ENCODE results near the gene NDFIP1.

Gene NDFIP1

GRCh38 chr5:142167458-142167857 lies 58.9 kb downstream of the NDFIP1 start:
- DNase-seq (ENCODE audit: low read depth): no peak
- TF ChIP-seq CTCF (conservative IDR thresholded peaks at IDR 0.05; ENCODE audit: low read length): no peak
- H3K4me3 ChIP-seq (ENCODE audit: low read length): no peak overlapping the region

- no peak for DNase-seq (ENCODE audit: low read depth)
These were observed 59.8 kb downstream of the NDFIP1 start for GRCh38 chr5:142168365-142168764.

GRCh38 chr5:142170254-142170953 lies 61.8 kb downstream of the NDFIP1 start:
- DNase-seq (ENCODE audit: low read depth): peak; percentile 11
- no peak for TF ChIP-seq CTCF (conservative IDR thresholded peaks at IDR 0.05; ENCODE audit: low read length)
- H3K4me3 ChIP-seq (ENCODE audit: low read length): no peak overlapping the region

More at GRCh38 chr5:142168365-142168764, 59.8 kb downstream of the NDFIP1 start:
- no peak overlapping the region for H3K4me3 ChIP-seq (ENCODE audit: low read length)
- TF ChIP-seq CTCF (conservative IDR thresholded peaks at IDR 0.05; ENCODE audit: low read length): no peak

- TF ChIP-seq CTCF (conservative IDR thresholded peaks at IDR 0.05; ENCODE audit: low read length): no peak
- H3K4me3 ChIP-seq (ENCODE audit: low read length): no peak overlapping the region
- no peak for DNase-seq (ENCODE audit: low read depth)
These were observed 62.7 kb downstream of the NDFIP1 start for GRCh38 chr5:142171270-142171669.

- no peak for TF ChIP-seq CTCF (conservative IDR thresholded peaks at IDR 0.05; ENCODE audit: low read length)
- no peak for DNase-seq (ENCODE audit: low read depth)
- H3K4me3 ChIP-seq (ENCODE audit: low read length): no peak overlapping the region
These were observed 66.5 kb downstream of the NDFIP1 start for GRCh38 chr5:142175039-142175438.

GRCh38 chr5:142175461-142176142 lies 67.0 kb downstream of the NDFIP1 start:
- no peak for TF ChIP-seq CTCF (conservative IDR thresholded peaks at IDR 0.05; ENCODE audit: low read length)
- H3K4me3 ChIP-seq (ENCODE audit: low read length): no peak overlapping the region
- DNase-seq (ENCODE audit: low read depth): no peak

- no peak overlapping the region for H3K4me3 ChIP-seq (ENCODE audit: low read length)
- no peak for DNase-seq (ENCODE audit: low read depth)
- TF ChIP-seq CTCF (conservative IDR thresholded peaks at IDR 0.05; ENCODE audit: low read length): no peak
These were observed 67.7 kb downstream of the NDFIP1 start for GRCh38 chr5:142176255-142176654.
